Neural cell (in vitro differentiated cells): ENCODE measurements around the gene PTCD2. TPM values are rescaled to one million over a fixed set of nuclear protein-coding genes. Genes with fewer than 3 reads are reported as not detected.
"Not testable (repeated sequence)": the region's sequence is repeated elsewhere in the genome, so short reads cannot be mapped to it uniquely, and the experiment has no call there.

Source experiments
- H2AFZ ChIP-seq: fragments of 200-600, 300-800 bp; sonication (generic), shearing (Covaris generic); 2 replicates; pipeline ENCODE4 v1.6.0; 2014; ENCODE audit warnings: low read depth, mild to moderate bottlenecking, antibody characterized with exemption, low read length, moderate library complexity
- H3F3A ChIP-seq: fragments of 200-600 bp; shearing (Covaris generic); 2 replicates; pipeline ENCODE4 v1.6.1; 2016; ENCODE audit warnings: mild to moderate bottlenecking, moderate library complexity, mixed read lengths, antibody characterized with exemption, low read length; ENCODE audit not compliant: insufficient read depth, poor library complexity, severe bottlenecking
- H3K27ac ChIP-seq: fragments of 200-600, 300-800 bp; sonication (generic), shearing (Covaris generic); 2 replicates; pipeline ENCODE4 v1.5.1; 2014; ENCODE audit warnings: mild to moderate bottlenecking, low read length, moderate library complexity
- H3K27me3 ChIP-seq: fragments of 300-800, 200-600 bp; sonication (generic), shearing (Covaris generic); 2 replicates; pipeline ENCODE4 v1.6.0; 2014; ENCODE audit warnings: mild to moderate bottlenecking, low read depth, low read length, moderate library complexity; ENCODE audit not compliant: insufficient read depth
- H3K36me3 ChIP-seq: fragments of 300-800, 200-600 bp; sonication (generic), shearing (Covaris generic); 2 replicates; pipeline ENCODE4 v1.5.1; 2014; ENCODE audit warnings: mild to moderate bottlenecking, antibody characterized with exemption, low read length, moderate library complexity; ENCODE audit not compliant: insufficient read depth
- H3K4me2 ChIP-seq: fragments of 300-800, 200-600 bp; sonication (generic), shearing (Covaris generic); 2 replicates; pipeline ENCODE4 v1.6.0; 2014; ENCODE audit warnings: mild to moderate bottlenecking, low read length
- H3K4me3 ChIP-seq: fragments of 300-800, 200-600 bp; sonication (generic), shearing (Covaris generic); 2 replicates; pipeline ENCODE4 v1.5.1; 2014; ENCODE audit warnings: mild to moderate bottlenecking, low read length, moderate library complexity
- H3K79me2 ChIP-seq: fragments of 200-600 bp; shearing (Covaris generic); replicated peaks from 2 replicates; pipeline ENCODE4 v1.6.0; 2014; ENCODE audit warnings: mild to moderate bottlenecking, low read length, moderate library complexity; ENCODE audit not compliant: insufficient read depth
- H3K9ac ChIP-seq: fragments of 300-800, 200-600 bp; sonication (generic), shearing (Covaris generic); 2 replicates; pipeline ENCODE4 v1.6.1; 2016; ENCODE audit warnings: mild to moderate bottlenecking, low read length, mixed read lengths
- H3K9me2 ChIP-seq: fragments of 200-600 bp; shearing (Covaris generic); 2 replicates; pipeline ENCODE4 v1.6.1; 2016; ENCODE audit warnings: mild to moderate bottlenecking, low read length, mixed read lengths; ENCODE audit not compliant: insufficient read depth
- H3K9me3 ChIP-seq: fragments of 200-600, 300-800 bp; sonication (generic), shearing (Covaris generic); 2 replicates; pipeline ENCODE4 v1.6.1; 2016; ENCODE audit warnings: mild to moderate bottlenecking, mixed run types, low read length, moderate library complexity, mixed read lengths
- H4K20me1 ChIP-seq: fragments of 200-600 bp; shearing (Covaris generic); 2 replicates; pipeline ENCODE4 v1.6.1; 2016; ENCODE audit warnings: mild to moderate bottlenecking, mixed run types; ENCODE audit not compliant: insufficient read depth
- EP300 ChIP-seq: fragments of 450-650 bp; conservative IDR thresholded peaks from 2 replicates; pipeline ENCODE4 v1.6.1; 2014; ENCODE audit warnings: antibody characterized with exemption, mild to moderate bottlenecking, moderate library complexity; ENCODE audit not compliant: poor library complexity, severe bottlenecking
- EZH2 ChIP-seq: fragments of 200-600, 300-800 bp; shearing (Covaris generic), sonication (generic); IDR thresholded peaks from 2 replicates; pipeline ENCODE4 v1.6.1; 2014; ENCODE audit warnings: antibody characterized with exemption, low read length, borderline replicate concordance, mild to moderate bottlenecking; ENCODE audit not compliant: insufficient read depth, poor library complexity, severe bottlenecking
- MXI1 ChIP-seq: fragments of 450-650 bp; conservative IDR thresholded peaks from 2 replicates; pipeline ENCODE4 v1.6.1; 2014; ENCODE audit warnings: antibody characterized with exemption, mild to moderate bottlenecking; ENCODE audit not compliant: poor library complexity, severe bottlenecking
- POLR2AphosphoS5 ChIP-seq: IDR thresholded peaks from 2 replicates; pipeline ENCODE4 v1.6.1; 2012
- RAD21 ChIP-seq: fragments of 450-650 bp; conservative IDR thresholded peaks from 2 replicates; pipeline ENCODE4 v1.6.1; 2014; ENCODE audit warnings: antibody characterized with exemption, mild to moderate bottlenecking, moderate library complexity
- SMC3 ChIP-seq: fragments of 450-650 bp; conservative IDR thresholded peaks from 2 replicates; pipeline ENCODE4 v1.6.1; 2014; ENCODE audit warnings: antibody characterized with exemption, mild to moderate bottlenecking, moderate library complexity; ENCODE audit not compliant: poor library complexity
- TAF1 ChIP-seq: IDR thresholded peaks from 2 replicates; pipeline ENCODE4 v1.6.1; 2012; ENCODE audit warnings: low read depth
- polyA plus RNA-seq: library from polyadenylated mRNA; depleted of rRNA; stranded (reverse); fragments of >200 nt; gene quantifications from 2 replicates; pipeline ENCODE4 v1.2.3, GENCODE V29; 2014
- TF ChIP-seq, protein P1 (sequence below): fragments of 450-650 bp; IDR thresholded peaks from 2 replicates; pipeline ENCODE4 v1.5.1; 2014; ENCODE audit warnings: antibody characterized with exemption, mild to moderate bottlenecking, moderate library complexity; ENCODE audit not compliant: poor library complexity, severe bottlenecking
- TF ChIP-seq, protein P2 (sequence below): IDR thresholded peaks from 2 replicates; pipeline ENCODE4 v1.6.1; 2012; ENCODE audit warnings: borderline replicate concordance

PTCD2 gene
- polyA plus RNA-seq, 1 donor from 2014 or later: 4.4 TPM

DNA sequence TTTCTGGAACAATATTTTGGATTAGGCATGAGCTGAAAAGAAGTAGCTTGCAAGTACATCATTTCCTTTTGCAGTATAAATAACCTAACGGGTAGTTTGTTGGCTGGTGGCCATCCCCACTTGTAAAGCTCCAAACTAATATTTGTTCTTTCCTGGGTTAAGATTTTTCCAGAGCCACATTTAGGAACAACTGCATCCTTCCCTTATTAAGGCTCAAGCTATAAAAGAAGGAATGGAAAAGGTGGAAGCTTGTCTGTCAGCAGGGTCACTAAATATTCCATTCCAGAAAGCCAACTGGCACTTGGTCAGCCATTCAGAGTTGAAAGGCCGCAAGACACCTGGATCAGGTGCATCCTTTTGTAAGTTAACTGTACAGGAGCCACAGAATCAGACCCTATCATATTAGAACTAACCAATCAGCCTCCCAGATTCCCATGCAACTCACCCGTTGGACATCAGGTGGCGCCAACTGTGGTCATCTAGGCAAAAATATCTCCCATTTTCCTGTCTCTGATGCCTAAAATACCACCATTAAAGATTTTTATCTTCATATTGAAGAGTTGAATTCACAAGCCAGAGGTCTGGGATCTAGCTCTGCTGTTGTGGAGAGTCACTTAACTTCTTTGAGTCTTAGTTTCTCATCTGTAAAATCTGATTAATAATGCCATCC is 82.9 kb downstream of the PTCD2 start:
- H3K9me3 ChIP-seq: no peaks in the 10 kb centered on the region
- H3K4me3 ChIP-seq: no peak overlapping the region
- no peak overlapping the region for H3K9ac ChIP-seq
- H3K36me3 ChIP-seq: no peaks in the 10 kb centered on the region
- H3K4me2 ChIP-seq: no peak overlapping the region
- no peaks in the 10 kb centered on the region for H3F3A ChIP-seq
- no peaks in the 10 kb centered on the region for H3K79me2 ChIP-seq
- H2AFZ ChIP-seq: no peak overlapping the region
- no peaks in the 10 kb centered on the region for H3K9me2 ChIP-seq
- H3K27ac ChIP-seq: no peak overlapping the region
- H3K27me3 ChIP-seq: no peaks in the 10 kb centered on the region
- H4K20me1 ChIP-seq: no peaks in the 10 kb centered on the region
- no peak for TF ChIP-seq EZH2
- no peak for TF ChIP-seq MXI1
- TF ChIP-seq SMC3: no peak
- TF ChIP-seq RAD21: no peak
- TF ChIP-seq, protein P1, sequence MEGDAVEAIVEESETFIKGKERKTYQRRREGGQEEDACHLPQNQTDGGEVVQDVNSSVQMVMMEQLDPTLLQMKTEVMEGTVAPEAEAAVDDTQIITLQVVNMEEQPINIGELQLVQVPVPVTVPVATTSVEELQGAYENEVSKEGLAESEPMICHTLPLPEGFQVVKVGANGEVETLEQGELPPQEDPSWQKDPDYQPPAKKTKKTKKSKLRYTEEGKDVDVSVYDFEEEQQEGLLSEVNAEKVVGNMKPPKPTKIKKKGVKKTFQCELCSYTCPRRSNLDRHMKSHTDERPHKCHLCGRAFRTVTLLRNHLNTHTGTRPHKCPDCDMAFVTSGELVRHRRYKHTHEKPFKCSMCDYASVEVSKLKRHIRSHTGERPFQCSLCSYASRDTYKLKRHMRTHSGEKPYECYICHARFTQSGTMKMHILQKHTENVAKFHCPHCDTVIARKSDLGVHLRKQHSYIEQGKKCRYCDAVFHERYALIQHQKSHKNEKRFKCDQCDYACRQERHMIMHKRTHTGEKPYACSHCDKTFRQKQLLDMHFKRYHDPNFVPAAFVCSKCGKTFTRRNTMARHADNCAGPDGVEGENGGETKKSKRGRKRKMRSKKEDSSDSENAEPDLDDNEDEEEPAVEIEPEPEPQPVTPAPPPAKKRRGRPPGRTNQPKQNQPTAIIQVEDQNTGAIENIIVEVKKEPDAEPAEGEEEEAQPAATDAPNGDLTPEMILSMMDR: no peak
- TF ChIP-seq POLR2AphosphoS5: no peak
- no peak for TF ChIP-seq EP300
- no peak for TF ChIP-seq TAF1
- TF ChIP-seq, protein P2, sequence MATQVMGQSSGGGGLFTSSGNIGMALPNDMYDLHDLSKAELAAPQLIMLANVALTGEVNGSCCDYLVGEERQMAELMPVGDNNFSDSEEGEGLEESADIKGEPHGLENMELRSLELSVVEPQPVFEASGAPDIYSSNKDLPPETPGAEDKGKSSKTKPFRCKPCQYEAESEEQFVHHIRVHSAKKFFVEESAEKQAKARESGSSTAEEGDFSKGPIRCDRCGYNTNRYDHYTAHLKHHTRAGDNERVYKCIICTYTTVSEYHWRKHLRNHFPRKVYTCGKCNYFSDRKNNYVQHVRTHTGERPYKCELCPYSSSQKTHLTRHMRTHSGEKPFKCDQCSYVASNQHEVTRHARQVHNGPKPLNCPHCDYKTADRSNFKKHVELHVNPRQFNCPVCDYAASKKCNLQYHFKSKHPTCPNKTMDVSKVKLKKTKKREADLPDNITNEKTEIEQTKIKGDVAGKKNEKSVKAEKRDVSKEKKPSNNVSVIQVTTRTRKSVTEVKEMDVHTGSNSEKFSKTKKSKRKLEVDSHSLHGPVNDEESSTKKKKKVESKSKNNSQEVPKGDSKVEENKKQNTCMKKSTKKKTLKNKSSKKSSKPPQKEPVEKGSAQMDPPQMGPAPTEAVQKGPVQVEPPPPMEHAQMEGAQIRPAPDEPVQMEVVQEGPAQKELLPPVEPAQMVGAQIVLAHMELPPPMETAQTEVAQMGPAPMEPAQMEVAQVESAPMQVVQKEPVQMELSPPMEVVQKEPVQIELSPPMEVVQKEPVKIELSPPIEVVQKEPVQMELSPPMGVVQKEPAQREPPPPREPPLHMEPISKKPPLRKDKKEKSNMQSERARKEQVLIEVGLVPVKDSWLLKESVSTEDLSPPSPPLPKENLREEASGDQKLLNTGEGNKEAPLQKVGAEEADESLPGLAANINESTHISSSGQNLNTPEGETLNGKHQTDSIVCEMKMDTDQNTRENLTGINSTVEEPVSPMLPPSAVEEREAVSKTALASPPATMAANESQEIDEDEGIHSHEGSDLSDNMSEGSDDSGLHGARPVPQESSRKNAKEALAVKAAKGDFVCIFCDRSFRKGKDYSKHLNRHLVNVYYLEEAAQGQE: no peak

DNA sequence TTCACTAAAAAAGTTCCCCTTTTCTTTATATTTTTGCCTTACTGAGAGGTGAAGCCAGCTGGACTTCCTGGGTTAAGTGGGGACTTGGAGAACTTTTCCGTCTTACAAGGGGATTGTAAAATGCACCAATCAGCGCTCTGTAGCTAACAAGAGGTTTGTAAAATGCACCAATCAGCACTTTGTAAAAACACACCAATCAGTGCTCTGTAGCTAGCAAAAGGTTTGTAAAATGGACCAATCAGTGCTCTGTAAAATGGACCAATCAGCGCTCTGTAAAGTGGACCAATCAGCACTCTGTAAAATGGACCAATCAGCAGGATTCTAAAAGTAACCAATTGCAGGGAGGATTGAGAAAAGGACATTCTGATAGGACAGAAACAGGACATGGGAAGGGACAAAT is 84.6 kb downstream of the PTCD2 start:
- H3K4me2 ChIP-seq, H3K36me3 ChIP-seq, H3K9me3 ChIP-seq, H3K79me2 ChIP-seq, H3K27ac ChIP-seq, H3K9me2 ChIP-seq, H3K27me3 ChIP-seq, H3K4me3 ChIP-seq, H3K9ac ChIP-seq, H3F3A ChIP-seq, H4K20me1 ChIP-seq, H2AFZ ChIP-seq: not testable (repeated sequence)
